Activated naive CD4-positive, alpha-beta T cell treated with anti-CD3 and anti-CD28 coated beads, Interleukin-2, amount 50 U/mL, for 24 hours (primary cell): Measurements from ENCODE around the gene PCYOX1L.
"Not testable (repeated sequence)": the region's sequence is repeated elsewhere in the genome, so short reads cannot be mapped to it uniquely, and the experiment has no call there.

Experiments used
- H3K27ac Mint-ChIP-seq: one replicate; pipeline ENCODE4 v1.8.0; 2021; ENCODE audit warnings: mild to moderate bottlenecking, mixed read lengths
- H3K27me3 Mint-ChIP-seq: one replicate; pipeline ENCODE4 v1.8.0; 2021; ENCODE audit warnings: mixed read lengths
- H3K36me3 Mint-ChIP-seq: one replicate; pipeline ENCODE4 v1.8.0; 2021; ENCODE audit warnings: mixed read lengths
- H3K4me1 Mint-ChIP-seq: one replicate; pipeline ENCODE4 v1.8.0; 2021; ENCODE audit warnings: mixed read lengths
- H3K4me3 Mint-ChIP-seq: one replicate; pipeline ENCODE4 v1.8.0; 2021; ENCODE audit warnings: mild to moderate bottlenecking, mixed read lengths
- H3K9me3 Mint-ChIP-seq: one replicate; pipeline ENCODE4 v1.8.0; 2021; ENCODE audit warnings: mixed read lengths

Gene PCYOX1L

DNA sequence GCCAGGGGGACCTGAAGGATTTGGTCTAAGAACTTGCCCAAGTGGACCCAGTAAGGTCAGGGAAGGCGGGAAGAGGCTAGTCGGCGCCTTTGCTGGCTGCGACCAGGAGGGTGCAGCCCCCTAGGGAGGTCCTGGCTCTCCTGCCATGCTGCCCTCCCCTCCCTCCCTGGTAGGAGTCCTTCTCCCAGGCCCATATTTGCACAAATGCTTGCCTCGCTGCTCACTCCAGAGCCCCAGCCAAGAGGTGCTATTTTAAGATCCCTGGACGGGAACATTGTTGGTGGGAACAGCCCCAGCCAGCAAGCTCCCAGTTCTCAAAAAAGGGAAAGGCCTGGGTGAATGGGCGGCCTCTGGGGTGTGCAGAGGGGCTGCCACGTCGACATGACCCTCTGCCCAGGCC is 25.6 kb downstream of the PCYOX1L start:
- H3K4me1 Mint-ChIP-seq, result no peaks in the 10 kb centered on the region
- no peaks in the 10 kb centered on the region for H3K27me3 Mint-ChIP-seq

DNA sequence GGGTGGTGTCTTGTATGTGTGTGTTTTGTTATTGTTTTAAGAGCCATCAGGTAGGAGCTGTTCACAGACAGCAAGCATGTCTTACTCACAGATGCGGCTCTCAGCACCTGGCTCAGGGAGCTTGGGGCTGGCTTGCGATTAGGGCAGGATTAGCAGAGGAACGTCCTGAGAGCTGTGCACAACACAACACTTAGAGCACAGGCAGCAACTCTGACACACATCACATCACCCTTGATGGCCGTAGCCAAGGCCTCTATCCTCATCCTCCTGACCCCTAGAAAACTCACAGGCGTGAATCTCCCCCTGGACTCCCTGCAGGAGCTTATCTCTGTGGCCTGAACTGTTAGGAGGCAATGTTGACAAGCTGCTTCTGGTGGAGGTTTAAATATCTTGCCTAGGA is 28.3 kb downstream of the PCYOX1L start:
- no peaks in the 10 kb centered on the region for H3K4me1 Mint-ChIP-seq
- H3K36me3 Mint-ChIP-seq, result no peaks in the 10 kb centered on the region
- no peaks in the 10 kb centered on the region for H3K27me3 Mint-ChIP-seq
- no peak overlapping the region for H3K4me3 Mint-ChIP-seq
- H3K9me3 Mint-ChIP-seq, result no peaks in the 10 kb centered on the region
- no peak overlapping the region for H3K27ac Mint-ChIP-seq

More for the DNA sequence above, 25.6 kb downstream of the PCYOX1L start:
- no peaks in the 10 kb centered on the region for H3K36me3 Mint-ChIP-seq
- no peak overlapping the region for H3K4me3 Mint-ChIP-seq
- H3K27ac Mint-ChIP-seq, result no peak overlapping the region
- H3K9me3 Mint-ChIP-seq, result no peaks in the 10 kb centered on the region

DNA sequence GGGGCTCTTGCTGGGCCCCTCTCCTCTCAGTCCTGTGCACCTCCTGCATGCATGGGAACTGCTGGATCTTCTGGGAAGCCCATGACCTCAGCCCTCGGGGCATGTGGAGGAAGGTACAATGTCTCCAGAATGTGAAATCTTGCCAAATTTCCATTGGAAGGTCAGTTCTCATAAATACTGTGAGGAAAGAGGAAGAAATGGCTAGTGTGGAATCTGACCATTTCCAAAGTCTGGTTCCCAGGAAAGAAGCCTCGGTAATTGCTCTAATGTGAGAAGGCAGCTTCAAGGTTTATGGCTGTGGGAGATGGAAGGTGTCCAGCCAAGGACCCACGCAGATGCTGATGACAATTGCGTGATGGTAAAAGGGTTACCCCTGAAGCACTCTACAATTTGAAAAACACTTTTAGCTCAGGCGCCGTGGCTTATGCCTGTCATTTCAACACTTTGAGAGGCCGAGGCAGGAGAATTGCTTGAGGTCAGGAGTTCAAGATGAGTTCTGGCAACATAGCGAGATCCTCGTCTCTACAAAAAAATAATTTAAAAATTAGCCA is 29.3 kb downstream of the PCYOX1L start:
- H3K27me3 Mint-ChIP-seq, result no peaks in the 10 kb centered on the region
- no peak overlapping the region for H3K27ac Mint-ChIP-seq
- no peaks in the 10 kb centered on the region for H3K4me1 Mint-ChIP-seq
- no peaks in the 10 kb centered on the region for H3K36me3 Mint-ChIP-seq
- no peaks in the 10 kb centered on the region for H3K9me3 Mint-ChIP-seq
- H3K4me3 Mint-ChIP-seq, result no peak overlapping the region

DNA sequence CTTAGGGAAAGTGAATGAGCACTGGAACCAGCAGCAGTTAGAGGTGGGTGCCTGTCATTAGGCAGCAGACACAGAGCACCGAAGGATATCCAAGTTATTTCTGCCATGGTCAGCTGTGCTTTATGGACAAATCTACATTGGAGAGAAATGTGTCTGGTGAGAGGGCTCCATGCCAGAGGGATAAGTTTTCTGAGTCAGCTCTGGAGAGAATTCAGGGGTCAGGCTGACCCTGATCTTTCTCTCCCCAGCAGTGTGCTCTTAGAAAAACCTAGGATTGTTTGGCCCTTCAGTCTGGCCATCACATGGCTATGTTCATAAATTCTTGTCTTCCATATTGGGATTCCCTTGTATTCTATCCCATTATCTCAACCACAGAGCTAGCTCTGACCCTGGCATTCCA is 30.1 kb downstream of the PCYOX1L start:
- H3K36me3 Mint-ChIP-seq, result no peaks in the 10 kb centered on the region
- no peaks in the 10 kb centered on the region for H3K9me3 Mint-ChIP-seq
- H3K27ac Mint-ChIP-seq, result no peak overlapping the region
- no peaks in the 10 kb centered on the region for H3K27me3 Mint-ChIP-seq
- no peak overlapping the region for H3K4me3 Mint-ChIP-seq
- no peaks in the 10 kb centered on the region for H3K4me1 Mint-ChIP-seq

DNA sequence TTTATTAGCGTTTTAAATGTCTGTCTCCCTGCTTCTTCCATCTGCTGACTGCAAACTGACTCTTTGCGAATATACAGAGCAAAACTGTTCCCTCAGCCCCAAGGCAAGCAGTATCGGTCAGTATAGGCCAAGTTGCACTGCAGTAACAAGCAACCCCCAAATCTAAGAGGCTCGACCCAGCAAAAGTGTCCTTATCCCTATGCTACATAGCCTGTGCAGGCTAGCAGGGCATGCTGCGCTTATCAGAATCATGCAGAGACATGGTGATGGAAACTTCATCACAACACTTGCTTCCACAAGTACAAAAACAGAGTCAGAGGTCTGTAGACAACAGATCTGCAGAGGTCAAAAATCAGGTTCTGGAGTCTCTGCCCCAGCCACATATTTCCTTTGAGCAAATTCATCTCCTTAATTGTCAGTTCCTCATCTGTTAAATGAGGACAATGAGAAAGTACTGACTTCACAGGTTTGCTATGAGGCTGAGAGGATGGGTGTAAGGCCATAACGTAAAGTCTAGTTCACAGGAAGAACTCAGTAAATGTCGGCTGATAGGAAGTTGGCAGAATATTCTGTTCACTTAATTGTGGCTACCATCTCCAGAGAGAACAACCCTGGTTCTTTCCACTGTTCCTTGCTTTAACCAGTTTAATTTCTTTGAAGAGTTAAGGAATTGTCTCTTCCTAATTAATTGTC is 30.8 kb downstream of the PCYOX1L start:
- Mint-ChIP-seq H3K9me3 (no peaks in the 10 kb centered on the region), H3K36me3 (no peaks in the 10 kb centered on the region), H3K27ac (no peak overlapping the region), H3K4me3 (no peak overlapping the region), H3K4me1 (no peaks in the 10 kb centered on the region), H3K27me3 (no peaks in the 10 kb centered on the region)

DNA sequence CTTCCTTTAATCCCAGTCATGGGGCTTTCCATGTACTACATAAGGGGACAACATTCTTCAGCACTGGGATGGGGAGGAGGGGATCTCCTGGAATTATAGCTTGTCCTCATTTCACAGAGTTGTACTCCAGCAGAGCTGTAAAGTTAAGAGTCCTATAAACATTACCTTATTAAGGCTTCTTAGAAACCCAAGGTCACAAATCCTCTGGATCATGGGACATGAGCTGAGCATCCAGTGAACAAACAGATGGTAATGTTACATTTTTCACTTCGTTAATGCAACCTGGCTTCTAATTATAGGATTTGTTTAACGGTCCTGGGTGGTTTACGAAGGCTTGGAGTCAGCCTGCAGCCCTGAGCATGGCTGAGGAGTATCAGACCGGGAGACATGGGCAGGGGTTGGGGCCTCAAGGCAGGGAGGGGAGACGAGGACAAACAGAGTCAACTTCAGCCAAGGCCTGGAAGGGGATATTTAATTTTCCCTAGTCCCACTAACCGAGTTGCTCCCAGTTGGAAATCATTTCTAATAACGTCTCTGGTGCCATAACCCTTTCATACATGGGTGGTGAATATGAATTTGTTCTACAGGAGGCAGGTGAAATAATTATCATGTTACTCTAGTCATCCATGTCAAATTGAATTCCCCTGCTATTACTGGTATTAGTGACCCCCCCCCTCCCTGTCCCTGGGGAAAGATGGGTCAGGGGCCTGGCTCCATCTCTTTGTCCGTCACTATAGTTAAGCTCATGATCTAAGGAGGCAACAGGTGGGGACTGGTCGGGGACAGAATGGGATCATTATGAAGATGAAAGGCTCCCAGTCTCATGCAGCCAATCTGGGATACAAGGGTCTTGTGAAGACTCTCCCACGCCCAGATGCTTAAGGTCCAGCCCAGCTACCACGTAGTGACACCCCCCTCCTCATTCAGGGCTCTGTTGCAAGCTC is 32.0 kb downstream of the PCYOX1L start:
- Mint-ChIP-seq H3K4me3 (no peak overlapping the region), H3K9me3 (no peaks in the 10 kb centered on the region), H3K27ac (no peak overlapping the region), H3K4me1 (no peaks in the 10 kb centered on the region), H3K27me3 (no peaks in the 10 kb centered on the region), H3K36me3 (no peaks in the 10 kb centered on the region)

DNA sequence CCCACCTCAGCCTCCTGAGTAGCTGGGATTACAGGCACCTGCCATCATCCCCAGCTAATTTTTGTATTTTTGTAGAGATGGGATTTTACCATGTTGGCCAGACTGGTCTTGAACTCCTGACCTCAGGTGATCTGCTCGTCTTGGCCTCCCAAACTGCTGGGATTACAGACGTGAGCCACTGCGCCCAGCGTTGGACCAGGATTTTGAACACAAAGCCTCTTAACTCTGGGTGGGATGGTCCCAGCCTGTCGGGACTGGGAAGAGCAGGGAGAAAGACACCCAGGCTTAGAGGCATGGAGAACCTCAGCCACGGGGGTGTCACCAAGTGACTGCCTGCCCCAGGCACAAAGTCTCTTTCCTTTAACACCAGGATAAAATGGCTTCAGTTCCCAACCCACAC is 33.2 kb downstream of the PCYOX1L start:
- not testable (repeated sequence) for H3K4me3 Mint-ChIP-seq, H3K36me3 Mint-ChIP-seq, H3K9me3 Mint-ChIP-seq, H3K4me1 Mint-ChIP-seq, H3K27ac Mint-ChIP-seq, H3K27me3 Mint-ChIP-seq

DNA sequence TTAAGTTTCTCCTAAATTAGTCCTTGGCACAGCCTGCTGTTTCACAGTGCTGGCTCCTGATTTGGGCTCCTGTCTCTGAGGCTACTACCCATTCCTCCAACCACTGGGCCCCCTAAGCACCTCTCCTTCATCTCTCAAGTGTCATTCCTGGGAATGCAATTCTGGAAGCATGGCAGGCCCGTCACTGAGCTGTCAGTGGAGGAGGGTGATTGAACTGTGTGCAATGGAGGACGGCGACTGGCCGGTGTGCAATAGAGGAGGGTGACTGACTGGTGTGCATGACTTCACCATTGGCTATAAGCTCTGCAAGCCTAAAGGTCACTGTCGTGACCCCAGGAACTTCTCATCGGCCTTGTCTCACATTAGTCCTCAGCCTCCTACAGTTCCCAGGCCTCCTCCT is 33.7 kb downstream of the PCYOX1L start:
- no peaks in the 10 kb centered on the region for H3K36me3 Mint-ChIP-seq
- no peaks in the 10 kb centered on the region for H3K4me1 Mint-ChIP-seq
- H3K27me3 Mint-ChIP-seq, result no peaks in the 10 kb centered on the region
- H3K4me3 Mint-ChIP-seq, result no peak overlapping the region
- H3K27ac Mint-ChIP-seq, result no peak overlapping the region
- H3K9me3 Mint-ChIP-seq, result no peaks in the 10 kb centered on the region

DNA sequence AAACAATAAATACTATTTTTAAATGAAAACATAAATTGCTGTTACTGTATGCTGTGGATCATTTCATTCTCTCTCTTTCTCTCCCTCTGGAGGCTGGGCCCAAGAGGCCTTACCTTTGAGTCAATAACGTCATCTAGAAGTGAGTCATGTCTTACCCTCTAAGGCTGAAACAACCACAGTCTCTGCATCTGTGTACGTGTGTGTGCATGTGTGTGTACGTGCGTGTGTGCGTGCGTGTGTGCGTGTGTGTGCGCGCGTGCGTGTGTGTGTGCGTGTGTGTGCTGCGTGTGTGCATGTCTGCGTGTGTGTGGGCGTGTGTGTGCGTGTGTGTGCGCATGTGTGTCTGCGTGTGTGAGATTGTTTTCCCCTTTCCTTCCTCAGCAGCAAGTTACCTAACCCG is 34.9 kb downstream of the PCYOX1L start:
- Mint-ChIP-seq H3K27ac (no peak overlapping the region), H3K4me1 (no peaks in the 10 kb centered on the region), H3K36me3 (no peaks in the 10 kb centered on the region), H3K27me3 (no peaks in the 10 kb centered on the region), H3K4me3 (no peak overlapping the region), H3K9me3 (no peaks in the 10 kb centered on the region)

DNA sequence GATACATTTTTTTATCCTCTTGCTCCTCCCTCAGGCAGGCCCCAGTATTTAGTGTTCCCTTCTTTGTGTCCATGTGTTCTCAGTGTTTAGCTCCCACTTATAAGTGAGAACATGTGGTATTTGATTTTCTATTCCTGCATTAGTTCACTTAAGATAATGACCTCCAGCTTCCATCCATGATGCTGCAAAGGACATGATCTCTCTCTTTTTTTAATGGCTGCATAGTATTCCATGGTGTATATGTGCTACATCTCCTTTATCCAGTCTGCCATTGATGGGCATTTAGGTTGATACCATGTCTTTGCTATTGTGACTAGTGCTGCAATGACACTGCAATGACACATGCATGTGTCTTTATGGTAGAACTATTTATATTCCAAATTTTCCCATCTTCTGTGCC is 37.1 kb downstream of the PCYOX1L start:
- H3K27me3 Mint-ChIP-seq, H3K36me3 Mint-ChIP-seq, H3K4me3 Mint-ChIP-seq, H3K4me1 Mint-ChIP-seq, H3K27ac Mint-ChIP-seq, H3K9me3 Mint-ChIP-seq: not testable (repeated sequence)

DNA sequence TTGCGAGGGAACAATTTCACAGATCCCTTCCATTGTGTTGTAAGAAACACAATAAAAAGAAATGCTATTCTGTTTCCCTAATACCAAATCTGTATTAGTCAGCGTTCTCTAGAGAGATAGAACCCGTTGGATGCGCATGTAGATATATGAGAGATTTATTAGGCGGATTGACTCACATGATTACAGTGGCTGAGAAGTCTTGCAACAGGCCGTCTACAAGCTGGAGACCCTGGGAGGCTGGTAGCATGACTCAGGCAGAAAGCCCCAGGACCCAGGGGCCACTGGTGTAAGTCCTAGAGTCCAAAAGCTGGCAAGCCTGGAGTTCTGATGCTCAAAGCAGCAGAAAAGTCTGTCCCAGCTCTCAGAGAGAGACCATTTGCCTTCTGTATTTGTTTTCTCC is 39.7 kb downstream of the PCYOX1L start:
- Mint-ChIP-seq H3K4me1 (no peaks in the 10 kb centered on the region), H3K27me3 (no peaks in the 10 kb centered on the region), H3K36me3 (no peaks in the 10 kb centered on the region), H3K4me3 (no peak overlapping the region), H3K27ac (no peak overlapping the region), H3K9me3 (no peaks in the 10 kb centered on the region)

DNA sequence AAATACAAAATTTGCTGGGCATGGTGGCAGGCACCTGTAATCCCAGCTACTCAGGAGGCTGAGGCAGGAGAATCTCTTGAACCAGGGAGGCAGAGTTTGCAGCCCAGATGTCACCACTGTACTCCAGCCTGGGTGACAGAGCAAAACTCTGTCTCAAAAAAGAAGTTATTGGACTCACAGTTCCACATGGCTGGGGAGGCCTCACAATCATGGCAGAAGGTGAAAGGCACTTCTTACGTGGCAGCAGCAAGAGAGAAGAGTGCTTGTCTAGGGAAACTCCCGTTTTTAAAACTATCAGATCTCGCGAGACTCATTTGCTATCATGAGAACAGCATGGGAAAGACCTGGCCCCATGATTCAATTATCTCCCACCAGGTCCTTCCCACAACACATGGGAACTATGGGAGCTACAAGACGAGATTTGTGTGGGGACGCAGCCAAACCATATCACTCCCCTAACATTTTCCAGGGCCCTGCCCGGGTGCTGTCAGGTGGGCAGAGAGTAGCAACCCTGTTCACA is 41.0 kb downstream of the PCYOX1L start:
- H3K9me3 Mint-ChIP-seq, H3K4me3 Mint-ChIP-seq, H3K27me3 Mint-ChIP-seq, H3K36me3 Mint-ChIP-seq, H3K4me1 Mint-ChIP-seq, H3K27ac Mint-ChIP-seq: not testable (repeated sequence)

DNA sequence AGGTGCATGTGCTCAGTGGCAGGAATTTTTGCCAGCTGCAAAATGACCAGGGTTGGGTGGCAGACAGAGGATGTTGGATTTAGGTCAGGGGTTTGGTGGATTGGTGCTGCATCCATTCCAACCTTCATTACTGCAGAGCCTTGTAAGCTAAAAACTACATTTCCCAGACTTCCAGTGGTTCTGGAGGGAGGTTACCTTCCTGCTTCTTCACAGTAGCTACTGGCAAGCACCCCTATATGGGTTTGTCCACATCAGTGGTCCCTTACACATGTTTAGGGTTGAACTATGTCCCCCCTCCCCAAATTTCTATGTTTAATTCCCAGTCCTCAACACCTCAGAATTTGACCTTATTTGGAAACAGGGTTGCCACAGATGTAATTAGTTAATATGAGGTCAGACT is 41.9 kb downstream of the PCYOX1L start:
- Mint-ChIP-seq H3K36me3 (no peaks in the 10 kb centered on the region), H3K9me3 (no peaks in the 10 kb centered on the region), H3K27ac (no peak overlapping the region), H3K4me3 (no peak overlapping the region), H3K4me1 (no peaks in the 10 kb centered on the region), H3K27me3 (no peaks in the 10 kb centered on the region)

DNA sequence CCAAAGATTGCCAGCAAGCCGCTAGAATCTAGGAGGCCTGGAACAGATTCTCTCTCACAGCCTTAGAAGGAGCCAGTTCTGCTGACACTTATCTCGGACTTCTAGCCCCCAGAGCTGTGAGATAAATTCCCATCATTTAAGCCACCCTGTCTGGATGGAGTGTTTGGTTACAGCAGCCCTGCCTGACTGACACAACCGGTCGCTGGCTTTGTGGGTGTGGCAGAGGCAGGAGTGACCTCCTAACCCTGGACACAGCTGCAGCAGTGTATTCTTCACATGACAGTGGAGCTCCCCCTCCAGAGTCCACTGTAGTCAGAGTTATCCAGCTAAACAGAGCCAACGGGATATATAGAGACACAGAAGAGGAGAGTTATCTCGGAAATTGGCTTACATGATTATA is 42.5 kb downstream of the PCYOX1L start:
- no peak overlapping the region for H3K4me3 Mint-ChIP-seq
- H3K27ac Mint-ChIP-seq, result no peak overlapping the region
- no peaks in the 10 kb centered on the region for H3K9me3 Mint-ChIP-seq
- H3K36me3 Mint-ChIP-seq, result no peaks in the 10 kb centered on the region
- H3K4me1 Mint-ChIP-seq, result no peaks in the 10 kb centered on the region
- H3K27me3 Mint-ChIP-seq, result no peaks in the 10 kb centered on the region

DNA sequence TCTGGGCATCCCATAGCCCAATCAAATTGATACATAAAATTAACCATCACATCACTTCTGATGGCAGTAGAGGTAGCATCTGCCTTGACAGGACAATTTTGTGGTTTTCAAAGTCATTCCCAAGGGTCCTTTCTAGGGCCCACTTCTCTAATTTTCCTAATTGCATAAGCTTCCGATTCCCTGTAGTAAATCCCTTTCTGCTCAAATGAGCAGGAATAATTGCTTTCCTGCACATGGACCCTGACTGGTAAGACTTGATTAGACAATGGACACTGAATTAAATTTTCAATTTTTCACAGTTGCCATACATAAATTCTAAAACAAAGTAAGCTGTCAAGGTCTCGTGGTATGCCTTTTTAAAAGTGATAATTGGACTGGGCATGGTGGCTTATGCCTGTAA is 43.2 kb downstream of the PCYOX1L start:
- Mint-ChIP-seq H3K27ac (no peak overlapping the region), H3K9me3 (no peaks in the 10 kb centered on the region), H3K36me3 (no peaks in the 10 kb centered on the region), H3K27me3 (no peaks in the 10 kb centered on the region), H3K4me3 (no peak overlapping the region), H3K4me1 (no peaks in the 10 kb centered on the region)

DNA sequence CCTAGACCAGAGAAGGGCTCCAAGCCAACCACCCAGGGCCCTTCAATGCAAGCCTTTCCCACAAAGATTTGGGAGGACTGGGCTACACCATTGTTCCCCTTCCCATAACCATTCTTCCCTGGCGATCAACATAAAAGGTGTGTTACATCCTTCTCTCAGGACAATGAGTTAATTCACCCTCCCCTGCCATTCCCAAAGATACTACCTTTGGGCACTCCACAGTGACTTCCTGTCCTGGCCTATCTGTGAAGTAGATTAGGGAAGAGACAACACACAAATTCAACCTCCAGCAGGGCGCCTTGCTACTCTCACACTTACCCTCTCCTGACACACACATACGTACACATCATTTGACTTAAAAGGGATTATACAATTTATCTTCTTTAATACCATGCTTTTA is 44.4 kb downstream of the PCYOX1L start:
- H3K4me1 Mint-ChIP-seq, result no peaks in the 10 kb centered on the region

More for the DNA sequence above, 44.4 kb downstream of the PCYOX1L start:
- Mint-ChIP-seq H3K27ac (no peak overlapping the region), H3K36me3 (no peaks in the 10 kb centered on the region), H3K9me3 (no peaks in the 10 kb centered on the region), H3K4me3 (no peak overlapping the region), H3K27me3 (no peaks in the 10 kb centered on the region)
